ENCODE measurements around the gene RUNX1.
A peak's percentile ranks its signal among the peaks of the same experiment; 100 is the strongest.

Gene RUNX1

DNA sequence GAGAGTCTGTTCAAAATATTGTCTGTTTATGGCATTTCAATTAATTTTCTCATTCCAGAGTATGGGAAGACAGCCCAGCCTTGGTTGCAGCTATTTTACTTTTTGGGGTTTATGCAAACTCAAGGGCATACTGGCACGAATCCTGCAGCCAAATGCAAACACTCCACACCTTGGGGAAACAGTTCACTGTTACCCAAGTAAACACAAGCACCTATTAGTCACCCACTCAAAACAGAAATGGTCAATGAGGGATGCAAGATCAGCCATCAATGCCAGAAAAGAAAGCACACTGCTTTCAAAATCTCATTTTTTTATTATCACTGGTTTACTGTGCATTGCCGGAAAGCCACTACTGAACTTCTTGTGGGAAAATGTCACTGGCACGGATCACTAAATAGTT is 170.6 kb downstream of the RUNX1 start:
- H3K4me1 ChIP-seq (ENCODE audit: control insufficient read depth in 1 of 2, insufficient read depth in 1 of 2, low read depth in 1 of 2, low read length in 1 of 2): peaks cover 43 to 46% of the 10 kb centered on the region in 2 experiments
- no peak overlapping the region for H3K4me3 ChIP-seq (ENCODE audit: low read depth in 1 of 2, low read length in 1 of 2)
- TF ChIP-seq, protein P1, sequence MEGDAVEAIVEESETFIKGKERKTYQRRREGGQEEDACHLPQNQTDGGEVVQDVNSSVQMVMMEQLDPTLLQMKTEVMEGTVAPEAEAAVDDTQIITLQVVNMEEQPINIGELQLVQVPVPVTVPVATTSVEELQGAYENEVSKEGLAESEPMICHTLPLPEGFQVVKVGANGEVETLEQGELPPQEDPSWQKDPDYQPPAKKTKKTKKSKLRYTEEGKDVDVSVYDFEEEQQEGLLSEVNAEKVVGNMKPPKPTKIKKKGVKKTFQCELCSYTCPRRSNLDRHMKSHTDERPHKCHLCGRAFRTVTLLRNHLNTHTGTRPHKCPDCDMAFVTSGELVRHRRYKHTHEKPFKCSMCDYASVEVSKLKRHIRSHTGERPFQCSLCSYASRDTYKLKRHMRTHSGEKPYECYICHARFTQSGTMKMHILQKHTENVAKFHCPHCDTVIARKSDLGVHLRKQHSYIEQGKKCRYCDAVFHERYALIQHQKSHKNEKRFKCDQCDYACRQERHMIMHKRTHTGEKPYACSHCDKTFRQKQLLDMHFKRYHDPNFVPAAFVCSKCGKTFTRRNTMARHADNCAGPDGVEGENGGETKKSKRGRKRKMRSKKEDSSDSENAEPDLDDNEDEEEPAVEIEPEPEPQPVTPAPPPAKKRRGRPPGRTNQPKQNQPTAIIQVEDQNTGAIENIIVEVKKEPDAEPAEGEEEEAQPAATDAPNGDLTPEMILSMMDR (IDR thresholded peaks at IDR 0.05): no peak
- no peaks in the 10 kb centered on the region for H3K27me3 ChIP-seq
- H3K9me3 ChIP-seq: no peaks in the 10 kb centered on the region
- no peak overlapping the region for H3K27ac ChIP-seq
- H3K36me3 ChIP-seq: peaks cover 27% of the 10 kb centered on the region

DNA sequence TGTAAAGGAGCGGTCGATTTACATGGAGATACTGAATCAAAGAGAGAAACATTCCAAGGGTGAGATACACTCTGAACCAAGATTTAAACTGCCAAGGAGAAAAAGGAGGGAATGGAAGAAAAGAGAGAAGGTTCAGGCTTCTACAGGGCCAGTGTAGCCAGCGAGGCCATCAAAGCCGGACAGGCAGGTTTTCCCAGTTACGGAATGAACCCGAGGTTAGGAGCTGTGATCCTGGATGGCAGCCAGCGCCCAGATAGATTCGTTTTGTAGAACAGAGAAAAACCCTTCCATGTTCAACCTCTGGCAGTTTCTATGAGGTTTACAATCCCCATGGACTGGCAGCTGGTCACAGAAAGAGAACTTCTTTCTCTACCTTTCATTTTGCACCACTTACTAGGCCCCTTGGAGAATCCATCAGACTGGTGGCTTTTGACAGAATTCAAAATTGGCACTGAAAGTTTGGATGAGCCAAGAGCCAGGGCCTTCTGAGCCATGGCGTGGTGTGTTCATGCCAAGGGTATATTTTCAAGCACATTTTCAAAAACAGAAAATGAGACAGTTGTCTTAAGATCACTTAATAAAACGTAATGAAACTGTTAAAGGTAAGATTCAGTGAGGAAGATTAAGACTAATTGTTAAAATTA is 171.5 kb downstream of the RUNX1 start:
- no peaks in the 10 kb centered on the region for H3K9me3 ChIP-seq
- H3K4me3 ChIP-seq (ENCODE audit: low read depth in 1 of 2, low read length in 1 of 2): no peak overlapping the region
- peaks cover 31% of the 10 kb centered on the region for H3K36me3 ChIP-seq
- no peak overlapping the region for H3K27ac ChIP-seq
- H3K27me3 ChIP-seq: no peaks in the 10 kb centered on the region
- H3K4me1 ChIP-seq (ENCODE audit: control insufficient read depth in 1 of 2, insufficient read depth in 1 of 2, low read depth in 1 of 2, low read length in 1 of 2): peaks cover 34 to 37% of the 10 kb centered on the region in 2 experiments
- TF ChIP-seq, protein P1 (IDR thresholded peaks at IDR 0.05): no peak

DNA sequence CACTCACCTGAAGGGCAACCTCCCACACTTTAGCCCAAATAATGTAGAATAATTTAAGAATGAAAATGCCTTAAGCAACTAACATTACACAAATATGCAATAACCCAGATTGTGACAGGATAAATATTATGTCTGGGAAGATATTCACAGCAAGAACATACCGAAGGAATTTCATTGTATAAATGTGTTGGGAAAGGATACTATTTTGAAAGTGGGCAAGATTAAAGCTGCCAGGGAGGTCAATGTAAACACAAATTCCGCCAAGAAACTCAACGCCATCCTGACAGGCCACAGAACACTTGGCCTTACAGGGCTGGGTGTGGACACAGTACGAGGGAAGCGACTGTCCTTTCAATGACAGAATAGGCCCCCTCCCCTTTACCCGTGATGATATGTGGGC is 173.3 kb downstream of the RUNX1 start:
- TF ChIP-seq, protein P1 (IDR thresholded peaks at IDR 0.05): no peak
- H3K27ac ChIP-seq: no peak overlapping the region
- peaks cover 37% of the 10 kb centered on the region for H3K36me3 ChIP-seq
- H3K4me3 ChIP-seq (ENCODE audit: low read depth in 1 of 2, low read length in 1 of 2): no peak overlapping the region
- no peaks in the 10 kb centered on the region for H3K9me3 ChIP-seq
- H3K27me3 ChIP-seq: no peaks in the 10 kb centered on the region
- H3K4me1 ChIP-seq (ENCODE audit: control insufficient read depth in 1 of 2, insufficient read depth in 1 of 2, low read depth in 1 of 2, low read length in 1 of 2): peaks cover 16 to 19% of the 10 kb centered on the region in 2 experiments

DNA sequence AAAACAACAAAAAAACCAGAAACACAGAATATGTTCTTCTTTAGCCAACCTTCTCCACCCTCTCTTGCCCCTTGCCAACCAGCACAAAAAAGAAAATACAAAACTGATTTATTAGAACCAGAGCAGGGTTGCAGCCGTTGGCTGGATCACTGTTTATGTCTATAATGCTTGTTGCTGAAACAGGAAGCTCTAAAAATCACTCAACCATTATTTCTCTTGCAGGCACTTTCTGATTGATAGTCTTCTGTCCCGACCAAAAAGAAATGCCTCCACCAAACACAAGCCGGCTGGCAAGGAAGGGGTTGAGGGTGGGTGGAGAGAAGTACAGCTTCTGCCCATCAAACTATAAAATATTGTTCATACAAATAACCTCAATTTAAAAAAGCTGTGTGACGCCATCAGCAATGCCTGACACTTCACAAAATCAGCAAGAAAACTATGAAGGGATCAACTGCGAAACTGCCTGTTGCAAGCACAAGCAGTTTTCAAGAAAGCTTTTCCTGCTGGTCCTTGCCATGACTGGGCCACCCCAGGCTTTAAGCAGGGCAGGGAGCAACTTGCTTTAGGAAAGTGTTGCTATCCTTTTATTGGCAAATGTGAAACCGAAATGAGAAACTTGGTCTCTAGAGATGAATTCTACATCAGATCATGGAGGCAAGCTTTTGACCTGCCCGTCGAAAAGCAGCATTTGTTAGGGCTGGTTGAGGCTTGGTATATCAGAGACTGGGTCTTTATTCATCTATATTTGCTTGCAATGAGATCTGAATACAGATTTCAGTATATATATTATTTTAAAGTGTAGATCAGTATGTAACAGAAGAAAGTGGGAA is 174.2 kb downstream of the RUNX1 start:
- TF ChIP-seq, protein P1 (IDR thresholded peaks at IDR 0.05): no peak
- Histone ChIP-seq H3K9me3 (no peaks in the 10 kb centered on the region), H3K4me1 (ENCODE audit: control insufficient read depth in 1 of 2, insufficient read depth in 1 of 2, low read depth in 1 of 2, low read length in 1 of 2) (peaks cover 7 to 9% of the 10 kb centered on the region in 2 experiments), H3K36me3 (peaks cover 36% of the 10 kb centered on the region), H3K4me3 (ENCODE audit: low read depth in 1 of 2, low read length in 1 of 2) (no peak overlapping the region), H3K27me3 (no peaks in the 10 kb centered on the region), H3K27ac (peak overlapping the region; percentile 0)

DNA sequence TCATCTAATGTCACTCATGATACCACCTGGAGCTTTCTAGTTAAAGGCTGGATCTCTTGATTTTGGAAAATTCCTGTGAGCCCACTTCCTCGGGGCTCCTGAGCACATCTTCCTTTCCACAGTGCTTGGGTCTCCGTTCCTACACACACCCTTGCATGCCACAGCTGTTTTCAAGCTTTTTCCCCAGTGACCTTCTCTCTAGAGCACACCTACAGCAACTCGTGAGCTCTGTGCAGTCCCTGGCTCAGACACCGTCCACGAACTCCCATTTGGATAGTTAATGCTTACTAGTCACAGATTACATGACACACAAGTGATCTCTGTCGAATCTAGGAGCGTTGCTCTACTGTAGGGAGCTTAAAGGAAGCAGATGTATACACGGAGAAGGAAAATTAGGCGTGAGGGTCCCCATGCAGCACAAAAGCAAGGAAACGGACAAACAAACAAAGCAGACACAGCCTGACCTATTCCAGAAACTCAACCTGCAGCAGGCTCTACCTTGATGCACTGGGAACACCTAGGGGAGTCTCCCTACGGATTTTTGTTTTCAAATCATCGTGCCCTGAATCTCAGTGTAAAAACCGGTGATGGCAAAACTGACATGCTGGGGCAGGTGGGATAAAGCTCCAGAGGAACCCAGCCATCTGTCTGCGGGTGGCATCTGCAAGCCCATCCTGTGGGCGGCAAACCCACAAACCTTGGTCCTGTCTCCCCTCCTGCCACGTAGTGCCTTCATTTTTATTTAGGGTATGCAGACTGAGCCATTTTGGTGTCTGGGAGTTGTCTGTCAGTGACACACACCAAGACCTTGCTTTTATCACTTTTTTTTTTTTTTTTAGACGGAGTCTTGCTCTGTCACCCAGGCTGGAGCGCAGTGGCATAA is 177.8 kb downstream of the RUNX1 start:
- Histone ChIP-seq H3K27me3 (no peaks in the 10 kb centered on the region), H3K4me1 (ENCODE audit: control insufficient read depth in 1 of 2, insufficient read depth in 1 of 2, low read depth in 1 of 2, low read length in 1 of 2) (peaks cover 18 to 19% of the 10 kb centered on the region in 2 experiments), H3K4me3 (ENCODE audit: low read depth in 1 of 2, low read length in 1 of 2) (no peak overlapping the region), H3K9me3 (no peaks in the 10 kb centered on the region), H3K36me3 (peaks cover 40% of the 10 kb centered on the region), H3K27ac (no peak overlapping the region)
- TF ChIP-seq, protein P1 (IDR thresholded peaks at IDR 0.05): no peak
